NCI-H146 treated with DMSO at 0.1 percent for 48 hours (cell line): ENCODE results near the gene CNIH4.
"Not testable (repeated sequence)": the region's sequence is repeated elsewhere in the genome, so short reads cannot be mapped to it uniquely, and the experiment has no call there.

Experiments used
- DNase-seq: peaks from one replicate; lab custom pipeline; 2025; ENCODE audit not compliant: unreplicated experiment; lab: John Stamatoyannopoulos, UW

CNIH4 gene

GRCh38 chr1:224356685-224357625 is at the start of gene CNIH4:
Gene CNIH4, plus strand, starts transcription at chr1:224356879. Its CDS starts 46 bp downstream, at chr1:224356925.
- peak; percentile 85 for DNase-seq

- no peak for DNase-seq
Measured at GRCh38 chr1:224308064-224308463, 48.6 kb upstream of the CNIH4 start.

- not testable (repeated sequence) for DNase-seq
Measured at GRCh38 chr1:224311503-224311902, 45.2 kb upstream of the CNIH4 start.

- DNase-seq = no peak
Measured at GRCh38 chr1:224312025-224312424, 44.7 kb upstream of the CNIH4 start.

GRCh38 chr1:224317383-224318045 is 39.2 kb upstream of the CNIH4 start:
- peak; percentile 50 for DNase-seq

- DNase-seq = no peak
Measured at GRCh38 chr1:224321706-224322105, 35.0 kb upstream of the CNIH4 start.

GRCh38 chr1:224325959-224326358 is 30.7 kb upstream of the CNIH4 start:
- DNase-seq = no peak

- no peak for DNase-seq
Measured at GRCh38 chr1:224328644-224329043, 28.0 kb upstream of the CNIH4 start.

GRCh38 chr1:224329484-224329841 is 27.2 kb upstream of the CNIH4 start:
- DNase-seq = no peak

- DNase-seq = peak; percentile 89
Measured at GRCh38 chr1:224329842-224330753, 26.6 kb upstream of the CNIH4 start, which contains the start of gene NVL. Gene NVL, minus strand, starts transcription at chr1:224330172. Its CDS starts 45 bp downstream, at chr1:224330127.

- no peak for DNase-seq
Measured at GRCh38 chr1:224331326-224331725, 25.4 kb upstream of the CNIH4 start.

- no peak for DNase-seq
Measured at GRCh38 chr1:224331824-224332223, 24.9 kb upstream of the CNIH4 start.

- peak; percentile 45 for DNase-seq
Measured at GRCh38 chr1:224333309-224333926, 23.3 kb upstream of the CNIH4 start.

GRCh38 chr1:224333939-224334786 is 22.5 kb upstream of the CNIH4 start:
- DNase-seq = no peak

GRCh38 chr1:224338150-224338838 is 18.4 kb upstream of the CNIH4 start:
- no peak for DNase-seq

- DNase-seq = no peak
Measured at GRCh38 chr1:224339442-224340033, 17.1 kb upstream of the CNIH4 start.

- DNase-seq = peak; percentile 8
Measured at GRCh38 chr1:224340453-224341384, 16.0 kb upstream of the CNIH4 start.

- no peak for DNase-seq
Measured at GRCh38 chr1:224343679-224344078, 13.0 kb upstream of the CNIH4 start.
